Suprapubic skin (tissue), 3 donors: ENCODE data around the gene HACD2.

Experiments used
- CTCF ChIP-seq, 2 donors: fragments of 200-600 bp in 1 of 2; fragments of 450-650 bp in 1 of 2; sonication (generic) in 1 of 2; IDR thresholded peaks; one replicate each; pipeline ENCODE4 v1.5.1; 2016 to 2019; ENCODE audit warnings: antibody characterized with exemption in 2 of 2, mild to moderate bottlenecking in 1 of 2, moderate library complexity in 1 of 2
- EP300 ChIP-seq: sonication (generic); formaldehyde crosslinking; IDR thresholded peaks from one replicate; pipeline ENCODE4 v1.6.1; 2017; ENCODE audit warnings: antibody characterized with exemption

GRCh38 chr3:123626881-123627280 lies 42.0 kb upstream of the HACD2 start:
- TF ChIP-seq CTCF (IDR thresholded peaks at IDR 0.05) (no peak), EP300 (no peak)
